Activated CD4-positive, alpha-beta T cell treated with anti-CD3 and anti-CD28 coated beads, Interleukin-2, amount 50 U/mL, for 16 hours (primary cell): Measurements from ENCODE around the gene RDH13.
"Not testable (repeated sequence)": the region's sequence is repeated elsewhere in the genome, so short reads cannot be mapped to it uniquely, and the experiment has no call there.

Source experiments
- DNase-seq: peaks from one replicate; pipeline ENCODE4 v3.0.0-alpha.2; 2020

RDH13 gene

DNA sequence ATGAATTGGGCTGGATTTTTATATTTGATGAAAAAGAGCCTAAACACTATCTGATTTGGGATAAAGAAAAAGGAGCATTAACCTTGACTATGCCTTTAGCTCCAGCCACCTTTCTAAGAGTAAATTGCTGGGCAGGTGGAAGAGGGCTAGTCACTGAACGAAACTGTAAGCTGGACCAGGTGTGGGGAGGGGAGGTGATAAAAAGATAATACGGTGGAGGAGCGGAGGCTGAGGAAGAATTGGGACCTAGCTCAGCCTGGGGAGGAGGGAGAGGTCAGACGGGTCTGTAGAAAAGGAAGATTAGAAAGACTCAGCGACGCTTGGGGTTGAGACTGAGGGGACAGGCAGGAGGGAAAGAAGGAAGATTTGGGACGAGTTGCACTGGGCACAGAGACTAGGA lies 52.4 kb downstream of the RDH13 start:
- not testable (repeated sequence) for DNase-seq

DNA sequence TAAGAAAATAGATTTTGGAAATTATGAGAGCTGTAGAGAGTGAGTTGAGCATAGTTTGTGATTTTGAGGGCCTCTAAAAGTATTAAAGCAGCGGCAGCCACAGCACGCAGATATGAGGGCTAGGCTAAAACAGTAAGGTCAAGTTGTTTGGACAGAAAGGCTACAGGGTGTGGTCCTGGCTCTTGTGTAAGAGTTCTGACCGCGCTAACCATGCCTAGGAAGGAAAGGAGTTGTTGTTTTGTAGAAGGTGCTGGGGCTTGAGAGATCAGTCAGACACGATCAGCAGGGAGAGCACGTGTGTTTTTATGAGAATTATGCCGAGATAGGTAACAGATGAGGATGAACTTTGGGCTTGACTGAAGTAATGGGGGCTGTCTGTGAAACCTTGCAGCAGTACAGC lies 54.2 kb downstream of the RDH13 start:
- not testable (repeated sequence) for DNase-seq

GRCh38 chr19:55008189-55008588 lies 54.8 kb downstream of the RDH13 start:
- DNase-seq, result not testable (repeated sequence)

- not testable (repeated sequence) for DNase-seq
These were observed 55.4 kb downstream of the RDH13 start for GRCh38 chr19:55007537-55007936.

DNA sequence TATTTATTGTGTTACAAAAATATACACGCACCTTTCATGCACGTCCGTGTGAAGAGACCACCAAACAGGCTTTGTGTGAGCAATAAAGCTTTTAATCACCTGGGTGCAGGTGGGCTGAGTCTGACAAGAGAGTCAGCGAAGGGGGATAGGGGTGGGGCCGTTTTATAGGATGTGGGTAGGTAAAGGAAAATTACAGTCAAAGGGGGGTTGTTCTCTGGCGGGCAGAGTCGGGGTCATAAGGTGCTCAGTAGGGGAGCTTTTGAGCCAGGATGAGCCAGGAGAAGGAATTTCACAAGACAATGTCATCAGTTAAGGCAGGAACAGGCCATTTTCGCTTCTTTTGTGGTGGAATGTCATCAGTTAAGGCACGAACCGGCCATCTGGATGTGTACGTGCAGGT lies 56.2 kb downstream of the RDH13 start:
- not testable (repeated sequence) for DNase-seq

- peak; percentile 90 for DNase-seq
These were observed 57.1 kb downstream of the RDH13 start for GRCh38 chr19:55005684-55006488.

DNA sequence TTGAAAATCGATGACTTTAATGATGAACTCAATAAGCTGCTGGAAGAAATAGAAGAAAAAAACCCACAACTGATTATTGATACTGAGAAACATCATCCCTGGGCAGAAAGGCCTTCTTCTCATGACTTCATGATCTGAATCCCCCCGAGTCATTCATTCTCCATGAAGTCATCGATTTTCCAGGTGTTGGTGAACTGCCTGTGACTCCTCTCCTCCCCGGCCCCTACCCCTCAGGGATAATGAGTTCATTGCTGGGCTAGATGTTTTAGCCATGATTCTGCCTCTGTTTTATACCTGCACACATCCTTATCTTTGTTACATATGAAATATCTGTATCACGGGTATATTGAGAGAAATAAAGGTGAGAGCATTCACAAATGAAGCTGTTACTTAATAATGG lies 62.2 kb downstream of the RDH13 start:
- DNase-seq, result no peak

- not testable (repeated sequence) for DNase-seq
These were observed 64.2 kb downstream of the RDH13 start for GRCh38 chr19:54998751-54999239.

DNA sequence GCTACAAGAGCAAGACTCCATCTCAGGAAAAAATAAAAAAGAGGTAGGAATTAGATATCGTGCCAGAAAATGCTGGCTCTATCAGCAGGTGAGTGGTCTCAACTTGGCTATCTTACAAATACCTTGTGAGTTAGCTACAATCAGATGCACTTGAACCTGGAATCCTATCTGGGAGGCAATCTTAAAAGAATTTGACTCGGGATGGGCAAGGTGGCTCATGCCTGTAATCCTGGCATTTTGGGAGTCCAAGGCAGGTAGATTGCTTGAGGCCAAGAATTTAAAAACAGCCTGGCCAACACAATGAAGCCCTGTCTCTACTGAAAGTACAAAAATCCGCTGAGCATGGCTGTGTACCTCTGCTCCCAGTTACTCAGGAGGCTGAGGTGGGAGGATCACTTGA lies 67.4 kb downstream of the RDH13 start:
- no peak for DNase-seq
